ENCODE data around the gene ATF2.
A peak's percentile ranks its signal among the peaks of the same experiment; 100 is the strongest.

The ATF2 gene

GRCh38 chr2:175076272-175076671 is 91.7 kb downstream of the ATF2 start:
- no peak for DNase-seq

- no peak for DNase-seq
These were observed 93.5 kb downstream of the ATF2 start for GRCh38 chr2:175074478-175074877.

- no peak for DNase-seq
These were observed 99.5 kb downstream of the ATF2 start for GRCh38 chr2:175068534-175068933.

- DNase-seq, result no peak
These were observed 101.6 kb downstream of the ATF2 start for GRCh38 chr2:175066411-175066810.

GRCh38 chr2:175064797-175065196 is 103.2 kb downstream of the ATF2 start:
- DNase-seq, result no peak

- DNase-seq, result no peak
These were observed 104.3 kb downstream of the ATF2 start for GRCh38 chr2:175063741-175064140.

GRCh38 chr2:175062787-175063585 is 105.0 kb downstream of the ATF2 start:
- no peak for DNase-seq

GRCh38 chr2:175057078-175057685 is 110.8 kb downstream of the ATF2 start:
- no peak for DNase-seq

- no peak for DNase-seq
These were observed 112.0 kb downstream of the ATF2 start for GRCh38 chr2:175055993-175056392.

- DNase-seq, result no peak
These were observed 113.7 kb downstream of the ATF2 start for GRCh38 chr2:175054340-175054739.

GRCh38 chr2:175049661-175050060 is 118.3 kb downstream of the ATF2 start:
- no peak for DNase-seq

GRCh38 chr2:175048275-175048674 is 119.7 kb downstream of the ATF2 start:
- DNase-seq, result no peak

- no peak for DNase-seq
These were observed 128.5 kb downstream of the ATF2 start for GRCh38 chr2:175039490-175039889.

GRCh38 chr2:175039031-175039430 is 129.0 kb downstream of the ATF2 start:
- no peak for DNase-seq

- DNase-seq, result no peak
These were observed 130.1 kb downstream of the ATF2 start for GRCh38 chr2:175037941-175038340.

GRCh38 chr2:175036582-175037018 is 131.4 kb downstream of the ATF2 start:
- peak; percentile 5 for DNase-seq

- DNase-seq, result no peak
These were observed 132.2 kb downstream of the ATF2 start for GRCh38 chr2:175035806-175036205.

- no peak for DNase-seq
These were observed 133.3 kb downstream of the ATF2 start for GRCh38 chr2:175034716-175035115.

GRCh38 chr2:175030380-175031271 is 137.4 kb downstream of the ATF2 start:
- peak; percentile 10 for DNase-seq

GRCh38 chr2:175027755-175028154 is 140.2 kb downstream of the ATF2 start:
- DNase-seq, result no peak

GRCh38 chr2:175026385-175026784 is 141.6 kb downstream of the ATF2 start:
- no peak for DNase-seq

GRCh38 chr2:175025946-175026345 is 142.1 kb downstream of the ATF2 start:
- DNase-seq, result no peak

GRCh38 chr2:175025233-175025632 is 142.8 kb downstream of the ATF2 start:
- DNase-seq, result no peak

GRCh38 chr2:175022923-175023322 is 145.1 kb downstream of the ATF2 start:
- no peak for DNase-seq
